Effector CD8-positive, alpha-beta T cell (primary cell): ENCODE measurements around the gene SLX4IP.

Source experiments
- DNase-seq: peaks from one replicate; lab custom pipeline; 2025; lab: John Stamatoyannopoulos, UW

The SLX4IP gene

DNA sequence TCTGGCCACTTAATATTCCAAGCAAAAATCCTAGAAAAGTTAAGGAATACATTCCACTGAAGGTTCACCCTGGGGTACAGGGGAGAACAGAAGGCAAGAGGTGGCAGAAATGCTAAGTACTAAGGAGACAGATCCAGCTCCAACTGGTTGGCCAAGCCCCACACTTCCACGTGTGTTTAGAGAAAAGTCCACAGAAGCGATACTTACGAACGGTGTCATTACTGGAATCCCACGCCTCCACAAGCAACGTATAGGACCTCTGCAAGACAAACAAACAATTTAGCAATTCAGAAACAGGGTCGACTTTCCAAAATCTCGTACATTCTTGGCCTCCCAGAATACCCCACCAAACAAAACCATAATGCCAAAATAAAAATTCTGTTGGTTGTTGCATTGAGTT lies 228.7 kb downstream of the SLX4IP start:
- no peak for DNase-seq

DNA sequence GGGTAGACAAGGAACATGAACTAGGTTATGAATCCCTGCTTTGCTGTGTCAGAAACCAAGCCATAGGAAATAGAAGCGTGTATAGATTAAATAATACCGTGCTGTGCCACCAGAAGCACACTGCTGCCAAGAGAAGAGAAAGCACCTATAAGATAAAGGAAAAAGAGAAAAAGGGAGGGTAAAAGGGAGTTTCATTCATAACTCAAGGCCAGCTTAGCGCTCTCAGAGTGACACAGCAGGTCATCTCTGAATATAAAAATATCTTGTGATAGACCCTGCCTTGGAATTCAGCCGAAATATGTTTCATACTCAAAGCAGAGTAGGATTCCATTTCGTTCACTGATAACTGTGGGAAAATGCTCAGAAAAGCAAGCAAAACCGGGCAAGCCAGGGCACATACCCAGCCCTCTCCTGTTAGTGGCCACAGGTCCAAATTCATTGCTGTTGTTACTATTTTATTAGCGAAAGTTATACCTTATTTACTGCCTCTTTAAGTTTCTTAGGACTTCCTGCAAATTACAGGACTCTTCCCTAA lies 230.0 kb downstream of the SLX4IP start:
- no peak for DNase-seq

DNA sequence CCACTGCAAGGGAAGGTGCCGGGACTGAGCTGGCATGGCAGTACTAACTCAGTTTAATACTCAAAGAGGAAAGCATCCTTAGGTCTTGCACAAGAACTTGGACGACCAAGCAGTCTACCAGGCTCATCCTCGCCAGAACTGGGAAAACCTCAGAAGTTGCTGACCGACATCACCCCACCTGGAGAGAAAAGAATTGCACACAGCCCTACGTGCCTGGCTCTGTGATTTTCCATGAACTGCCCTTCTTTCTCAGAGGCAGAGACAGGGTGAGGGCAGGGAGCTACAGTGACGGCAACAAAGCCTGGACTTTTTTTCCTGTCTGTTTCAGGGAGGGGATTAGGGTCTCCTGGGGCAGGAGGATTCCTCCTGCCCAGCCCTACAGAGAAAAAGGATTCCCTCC lies 230.7 kb downstream of the SLX4IP start:
- no peak for DNase-seq

DNA sequence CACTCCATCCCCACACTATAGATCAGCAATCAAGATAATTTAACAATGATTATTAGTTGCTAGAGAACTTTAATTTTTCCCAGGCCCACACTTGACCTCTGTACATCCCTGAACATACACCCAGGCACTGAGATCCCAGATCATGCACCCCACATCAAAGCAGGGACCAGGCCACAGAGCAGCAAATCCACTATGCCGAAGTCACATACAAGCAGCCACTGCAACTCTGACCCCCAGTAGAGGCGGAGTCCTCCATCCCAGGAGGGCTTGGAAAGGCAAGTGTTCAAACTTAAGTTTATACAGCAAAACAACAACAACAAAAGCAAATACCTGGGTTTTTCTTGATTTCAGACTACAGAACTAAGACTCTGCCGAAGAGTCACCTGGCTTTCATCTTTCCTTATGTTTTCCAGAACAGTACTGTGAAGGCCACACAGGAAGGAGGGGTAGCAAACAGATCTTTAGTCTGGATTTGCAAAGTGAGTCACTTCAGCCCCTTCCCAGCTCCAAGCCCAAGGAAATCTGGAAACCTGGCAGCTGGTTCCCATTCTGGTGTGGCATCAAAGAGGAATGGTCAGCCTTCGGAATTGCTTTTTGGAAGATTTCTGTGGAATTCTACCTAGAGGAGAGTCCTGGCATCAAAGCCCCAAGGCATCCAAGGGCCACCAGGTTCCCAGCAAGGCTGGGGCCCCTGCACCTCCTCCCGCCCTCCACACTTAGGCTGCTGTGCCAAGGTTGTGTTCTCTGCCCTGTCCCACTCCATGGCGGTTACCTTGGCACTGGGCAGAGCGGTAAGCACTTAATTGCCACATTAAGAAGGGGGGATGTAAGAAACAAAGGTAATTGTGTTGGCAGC lies 231.3 kb downstream of the SLX4IP start:
- DNase-seq, result no peak

DNA sequence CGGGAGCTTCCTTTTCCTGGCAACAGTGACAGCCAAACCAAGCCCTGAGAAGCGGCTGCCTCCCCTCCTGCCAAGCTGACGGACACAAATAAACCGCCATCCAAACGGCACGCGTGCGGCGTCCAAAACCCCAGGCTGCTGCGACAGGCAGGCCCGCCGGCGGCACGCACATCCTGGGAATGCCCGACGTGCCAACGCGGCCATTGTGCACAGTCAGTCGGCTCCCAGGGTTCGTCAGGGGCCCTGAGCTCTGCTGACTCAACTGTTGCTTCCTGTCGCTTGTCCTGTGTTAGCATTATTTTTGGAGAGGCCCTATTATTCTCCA lies 231.9 kb downstream of the SLX4IP start:
- DNase-seq, result no peak

DNA sequence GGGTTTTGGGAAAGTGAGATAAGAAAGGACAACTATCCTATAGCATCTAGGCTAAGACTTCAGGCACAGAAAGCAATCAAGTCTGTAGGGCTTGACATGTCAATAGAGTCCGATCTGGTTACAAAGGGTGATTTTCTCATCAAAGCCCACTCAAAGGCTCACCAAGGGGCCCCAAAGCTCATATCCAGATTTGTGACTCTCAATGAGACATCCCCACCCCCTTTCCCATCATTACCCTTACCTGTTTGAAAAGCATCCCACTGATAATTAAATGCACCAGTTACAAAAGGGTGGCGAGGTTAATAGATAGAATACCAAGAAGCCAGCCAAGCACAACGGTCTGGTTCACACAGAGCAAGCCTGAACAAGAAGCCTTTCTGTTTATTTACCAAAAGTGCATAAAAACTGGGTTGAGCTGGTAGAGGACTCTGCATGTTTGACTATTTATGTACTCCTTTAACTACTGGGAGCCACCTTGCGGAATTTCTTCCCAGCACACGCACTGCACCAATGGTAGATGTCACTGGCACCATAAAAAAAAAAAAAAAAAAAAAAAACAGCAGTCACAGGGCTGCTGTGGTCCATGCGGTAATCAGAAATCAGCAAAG lies 232.6 kb downstream of the SLX4IP start:
- no peak for DNase-seq

DNA sequence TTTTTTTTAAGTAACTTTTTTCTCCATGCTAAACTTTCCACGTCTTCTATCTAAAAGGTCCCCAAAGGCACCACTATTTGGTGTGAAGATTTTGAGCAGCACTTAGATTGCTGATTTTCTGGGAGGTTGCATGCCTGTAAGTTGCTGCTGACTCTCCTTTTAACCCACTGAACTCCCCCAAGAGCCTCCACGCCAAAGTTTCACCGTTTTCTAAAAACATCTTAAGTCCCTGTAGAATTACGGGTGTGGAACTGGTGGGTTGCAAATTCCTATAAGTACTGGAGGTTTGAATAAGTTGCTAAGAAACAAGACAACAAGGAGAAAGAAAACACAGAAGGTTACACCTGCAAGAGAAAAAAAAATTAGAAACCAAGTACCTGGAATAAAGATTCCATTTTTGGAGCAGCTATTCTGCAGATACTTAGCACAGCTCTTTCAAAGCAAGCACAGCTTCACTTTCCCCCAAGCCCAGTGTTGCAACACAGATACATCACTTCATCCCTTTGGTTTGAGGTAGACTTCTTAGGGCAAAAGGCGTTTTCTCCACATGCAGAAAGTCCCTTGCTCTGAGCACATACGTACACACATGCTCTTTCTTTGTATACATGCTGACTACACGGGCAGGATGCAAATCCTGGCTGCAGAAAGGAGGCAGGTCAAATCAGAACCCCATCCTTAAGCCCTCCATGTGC lies 233.7 kb downstream of the SLX4IP start:
- no peak for DNase-seq

DNA sequence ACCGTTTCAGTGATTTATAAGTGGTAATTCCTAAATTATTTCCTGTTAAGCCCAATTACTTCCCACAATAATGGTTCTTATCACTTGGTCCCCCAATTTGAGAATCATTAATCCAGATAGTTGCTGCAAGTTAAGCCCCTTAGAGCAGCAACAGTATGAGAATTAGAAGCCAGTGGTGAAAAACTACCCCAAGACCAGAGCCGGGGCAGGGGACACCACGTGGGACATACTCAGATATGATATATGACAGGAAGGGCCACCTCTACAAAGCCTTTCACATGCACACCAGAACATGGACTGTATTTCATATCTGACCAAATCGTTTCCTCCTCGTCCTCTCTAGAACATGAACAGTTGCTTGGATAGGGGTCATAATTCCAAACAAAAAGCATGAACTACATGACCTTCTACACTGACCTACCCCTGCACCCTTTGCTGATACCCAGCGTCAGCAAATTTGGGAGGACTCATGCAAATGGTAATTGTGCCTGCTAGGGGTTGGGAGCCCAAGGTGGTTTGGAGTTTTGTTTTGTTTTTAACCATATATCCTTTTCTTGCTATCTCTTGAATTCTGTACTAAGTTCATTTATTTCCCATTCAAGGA lies 234.8 kb downstream of the SLX4IP start:
- DNase-seq, result no peak

DNA sequence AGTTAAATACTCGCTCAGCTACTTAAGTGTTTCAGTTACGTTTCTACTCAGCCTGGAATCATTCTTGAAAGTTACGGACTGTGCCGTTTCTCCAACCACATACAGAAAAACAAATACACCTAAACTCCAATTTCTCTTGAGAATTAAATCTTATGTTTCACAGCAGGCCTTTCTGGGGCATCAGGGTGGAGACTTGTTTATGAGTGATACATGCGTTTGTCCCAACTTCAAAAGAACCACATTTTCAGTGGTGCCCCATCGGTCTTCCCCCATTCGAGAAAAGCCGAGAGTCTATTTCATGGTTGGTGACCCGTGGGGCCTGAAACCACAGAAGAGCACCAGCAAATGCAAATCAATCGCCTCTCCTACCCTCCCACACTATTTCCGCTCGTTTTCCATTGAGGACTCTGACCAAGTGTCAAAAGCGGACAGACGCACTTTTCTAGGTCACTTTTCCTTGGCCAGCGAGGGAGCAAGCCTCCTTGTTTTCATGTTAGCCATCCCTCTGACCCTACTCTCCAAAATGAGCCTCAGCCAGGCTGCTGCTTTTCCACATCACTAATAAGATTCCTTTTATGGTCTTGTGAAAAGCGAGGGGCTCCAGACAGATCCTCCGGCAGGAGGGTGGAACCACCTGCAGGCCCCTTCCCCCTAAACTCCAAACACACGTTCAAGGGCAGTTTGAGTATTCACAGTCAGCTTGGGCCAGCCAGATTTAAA lies 235.6 kb downstream of the SLX4IP start:
- DNase-seq, result no peak

DNA sequence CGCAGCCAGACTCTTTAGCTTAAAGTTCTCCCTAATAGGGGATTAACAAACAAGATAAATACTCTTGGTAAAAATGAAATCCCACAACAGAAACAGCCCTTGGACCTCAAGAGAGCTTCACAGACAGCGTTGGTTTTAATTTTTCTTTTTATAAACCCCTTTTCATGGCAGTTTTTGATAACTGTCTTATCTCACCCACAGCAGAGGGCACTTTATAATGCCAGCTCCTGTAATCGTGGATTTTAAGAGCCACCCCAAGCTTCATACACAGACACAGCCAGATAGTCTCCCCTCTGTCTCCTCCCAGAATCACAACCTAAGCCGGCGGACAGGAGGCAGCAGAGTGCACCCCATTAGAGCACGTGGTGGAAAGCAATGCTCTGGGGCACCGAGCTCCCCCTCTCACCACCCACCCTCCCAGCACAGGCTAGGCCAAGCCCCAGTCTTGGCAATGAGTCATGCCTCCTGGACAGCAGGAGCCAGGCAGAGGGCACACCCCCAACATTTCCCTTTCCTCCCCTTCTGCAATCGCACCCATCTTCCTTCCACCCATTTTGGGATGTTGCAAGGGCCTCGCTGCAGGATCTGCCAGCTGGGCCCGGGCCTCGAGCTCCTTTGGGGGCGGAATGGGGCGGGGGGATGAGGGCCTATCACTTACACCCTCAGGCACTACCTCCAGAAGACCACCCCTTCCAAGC lies 236.3 kb downstream of the SLX4IP start:
- DNase-seq, result no peak

DNA sequence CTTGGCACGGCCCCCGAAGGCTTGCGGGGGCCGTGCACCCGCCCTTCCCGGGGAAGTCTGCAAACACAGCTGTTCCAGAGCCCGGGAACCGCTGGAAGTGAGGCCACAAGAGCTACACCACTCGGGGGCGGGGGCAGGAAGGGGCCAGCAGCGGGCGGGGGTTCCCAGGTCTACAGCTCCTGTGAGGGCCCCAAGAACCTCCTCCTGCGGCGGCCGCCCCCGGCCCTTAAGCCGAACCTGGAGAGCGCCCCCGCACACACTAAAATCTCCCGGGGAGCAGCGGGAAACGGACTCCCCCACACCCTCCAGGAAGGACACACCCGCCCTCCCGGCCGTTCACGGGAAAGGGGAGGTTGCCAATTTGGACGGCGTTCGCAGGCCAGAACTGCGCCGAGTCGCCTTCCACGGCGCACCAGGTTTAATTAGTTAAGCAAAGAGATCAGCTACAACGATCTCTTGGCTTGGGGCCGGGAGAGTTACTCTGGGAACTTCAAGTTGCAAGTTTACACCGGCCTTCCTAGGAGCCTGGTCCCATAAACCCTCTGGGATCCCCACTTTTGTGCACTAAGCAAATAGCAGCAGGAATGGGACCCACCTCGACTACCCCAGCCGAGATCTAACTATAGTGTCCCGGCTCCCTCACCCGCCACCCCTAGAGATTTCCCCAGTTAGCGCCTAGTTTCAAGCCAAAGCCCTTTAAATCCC lies 237.0 kb downstream of the SLX4IP start:
- DNase-seq, result no peak

DNA sequence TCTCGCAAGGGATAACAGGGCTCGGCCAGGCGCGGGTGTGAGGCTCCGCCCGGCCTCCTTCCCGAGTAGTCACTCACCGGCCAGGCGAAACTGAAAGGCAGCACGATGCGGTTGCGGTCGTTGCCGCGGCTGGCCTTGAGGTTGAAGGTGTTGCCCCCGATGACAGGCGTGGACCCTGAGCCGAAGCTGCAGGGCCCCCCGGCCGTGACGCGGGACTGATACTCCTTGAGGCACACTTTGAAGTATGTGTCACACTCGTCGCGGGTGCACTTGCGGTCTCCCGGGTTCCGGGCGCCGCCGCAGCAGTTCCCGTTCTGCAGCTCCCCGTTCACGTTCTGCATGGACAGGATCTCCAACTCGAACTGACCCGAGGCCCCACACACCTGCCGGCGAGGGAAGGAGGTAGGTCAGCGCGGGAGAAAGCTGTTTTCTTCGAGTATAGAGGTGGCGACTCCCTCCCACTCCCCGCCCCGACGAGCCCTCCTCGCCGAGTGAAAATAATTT lies 237.6 kb downstream of the SLX4IP start:
- no peak for DNase-seq

DNA sequence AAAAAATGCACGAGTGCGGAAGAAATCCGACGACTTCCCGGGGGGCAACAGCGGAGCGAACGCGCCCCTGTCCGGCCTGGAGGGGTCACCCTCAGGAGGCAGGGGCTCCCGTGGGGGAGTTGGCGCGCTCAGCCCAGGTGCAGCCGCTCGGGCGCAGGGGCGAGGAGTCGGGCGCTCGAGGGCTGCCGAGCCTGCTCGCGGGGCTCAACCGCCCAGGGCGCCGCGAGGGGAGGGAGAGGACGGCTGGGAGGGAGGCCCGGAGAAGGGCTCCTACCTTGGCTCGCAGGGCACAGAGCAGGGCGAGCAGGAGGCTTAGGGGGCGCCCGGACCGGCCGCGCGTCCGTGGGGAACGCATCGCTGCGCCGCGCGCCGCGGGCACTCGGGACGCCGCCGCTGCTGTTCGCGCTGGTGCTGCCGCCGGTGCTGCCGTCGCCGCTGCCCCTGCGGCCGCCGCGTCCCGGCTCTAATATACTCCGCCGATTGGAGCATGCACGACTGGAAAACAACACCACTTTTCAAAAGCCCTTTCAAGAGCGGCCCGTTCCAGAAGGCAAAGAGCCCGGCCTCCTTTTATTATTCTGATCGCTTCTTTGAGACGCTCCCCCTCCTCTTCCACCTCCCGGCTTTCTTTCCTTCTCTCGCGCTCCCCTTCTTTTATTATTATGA lies 238.2 kb downstream of the SLX4IP start:
- DNase-seq, result no peak

DNA sequence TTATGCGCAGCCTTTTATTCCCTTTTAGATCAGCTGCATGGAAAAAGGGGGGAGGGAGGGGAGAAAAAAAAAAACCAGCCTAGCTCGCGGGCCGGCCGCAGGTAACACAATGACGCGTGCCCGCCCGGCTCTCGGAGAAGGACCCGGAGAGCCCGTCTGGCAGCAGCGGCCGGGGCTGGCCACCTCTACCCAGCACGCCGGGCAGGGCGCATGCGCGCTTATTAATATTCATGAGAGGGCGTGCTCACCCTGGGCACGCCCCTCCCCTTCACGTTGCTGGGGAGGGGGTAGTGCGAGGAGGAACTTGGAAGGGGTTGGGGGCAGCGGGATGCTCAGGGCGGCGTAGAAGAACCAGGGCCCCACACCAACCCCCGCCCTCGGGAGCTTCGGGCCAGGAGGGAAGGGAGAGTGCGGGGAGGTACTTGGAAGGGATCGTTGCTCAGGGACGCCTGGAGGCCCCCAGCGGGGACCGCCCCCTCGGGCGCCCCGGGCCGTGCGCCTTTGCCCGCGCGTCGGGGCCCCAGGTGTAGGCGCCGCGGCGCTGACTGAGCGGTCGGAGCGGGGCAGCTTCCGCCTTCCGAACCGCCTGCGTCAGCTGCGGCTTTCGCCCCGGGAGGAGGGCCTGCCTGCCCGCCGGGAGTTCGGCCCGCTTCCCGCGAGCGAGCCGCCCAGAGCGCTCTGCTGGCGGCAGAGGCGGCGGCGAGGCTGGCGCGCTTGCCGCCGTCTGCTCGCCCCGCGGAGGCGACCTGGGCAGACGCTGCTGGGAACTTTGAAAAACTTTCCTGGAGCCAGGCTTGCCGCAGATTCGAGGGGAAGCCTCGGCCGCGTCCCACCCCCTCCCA lies 239.0 kb downstream of the SLX4IP start, which contains the start of gene JAG1:
TSS of gene JAG1 (minus strand) at position 158 of the 842 bp plus-strand sequence. CDS start 469 bp downstream, outside the sequence.
- DNase-seq, result no peak

DNA sequence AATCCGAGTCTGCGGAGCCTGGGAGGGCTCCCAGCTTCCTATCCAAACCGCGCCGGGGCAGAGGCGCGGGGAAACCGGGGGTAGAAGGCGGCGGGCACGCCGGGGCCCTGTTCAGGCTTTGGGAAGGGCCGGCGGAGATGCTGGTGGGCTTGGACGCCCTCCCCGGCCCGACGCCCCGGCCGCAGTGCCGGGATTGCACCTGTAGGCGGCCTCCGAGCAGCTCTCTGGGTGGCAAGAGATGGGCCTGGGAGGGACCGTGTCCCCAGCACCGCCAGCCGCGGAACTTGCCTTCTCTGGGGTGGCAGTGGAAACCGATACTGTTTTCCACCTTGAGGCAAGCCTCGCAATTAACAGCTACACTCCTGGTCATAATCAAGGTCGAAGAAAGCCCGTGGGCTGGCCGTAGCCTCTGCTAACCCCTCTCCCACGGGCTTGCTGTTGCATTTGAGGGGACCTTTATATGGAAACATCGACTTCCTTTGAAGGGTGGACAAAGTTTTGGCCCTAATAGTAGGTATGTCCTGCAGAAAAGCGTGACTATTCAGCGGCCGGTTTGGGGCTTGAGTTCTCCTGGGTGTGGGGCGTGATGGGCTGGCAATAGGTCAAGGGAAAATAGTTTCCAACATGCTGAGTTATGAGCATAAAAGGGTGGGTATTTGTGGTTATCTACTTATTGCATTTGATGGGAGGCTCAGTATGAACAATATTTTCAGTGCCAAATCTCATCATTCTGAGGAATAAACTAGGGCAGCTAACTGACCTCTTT lies 239.8 kb downstream of the SLX4IP start:
- no peak for DNase-seq

DNA sequence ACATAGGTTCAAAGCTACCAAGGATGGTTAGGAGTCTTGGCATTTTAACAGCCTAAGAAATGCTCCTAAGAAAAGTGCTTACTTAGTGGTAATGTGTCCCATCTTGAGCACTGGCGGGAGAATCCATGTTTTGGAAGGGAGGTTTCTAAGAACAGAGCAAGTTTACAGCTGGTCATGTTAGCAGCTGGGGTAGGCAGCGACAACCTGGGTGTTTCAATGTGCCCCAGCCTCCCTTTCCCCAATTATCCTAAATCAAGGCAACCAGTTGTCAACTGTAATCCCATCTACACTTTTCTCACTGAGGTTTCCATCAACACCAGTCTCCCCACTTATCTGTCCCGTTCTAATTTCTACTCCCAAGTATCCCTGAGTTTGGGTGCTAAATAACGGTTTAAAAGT lies 240.3 kb downstream of the SLX4IP start:
- DNase-seq, result no peak

DNA sequence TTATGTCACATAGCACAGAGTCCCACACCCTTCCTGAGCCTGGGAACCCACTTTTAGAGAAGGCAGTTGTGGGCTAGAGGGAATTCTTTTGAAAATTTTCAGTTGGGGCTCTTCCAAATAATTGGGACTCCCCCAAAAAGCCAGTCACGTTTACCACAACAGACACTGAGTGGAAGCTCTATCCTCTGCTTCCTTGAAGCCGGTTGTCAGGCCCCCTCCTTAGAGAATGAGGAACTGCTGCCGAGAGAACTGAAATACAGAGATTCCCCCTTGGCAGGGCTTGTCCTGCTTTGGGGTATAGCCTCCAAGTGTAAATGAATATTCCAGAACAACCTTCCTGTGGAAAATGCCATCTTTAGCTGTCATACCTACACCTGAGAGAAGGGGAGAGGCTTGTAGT lies 241.4 kb downstream of the SLX4IP start:
- no peak for DNase-seq
